Measurements from ENCODE around the gene NTN5.

The NTN5 gene

GRCh38 chr19:48613852-48614435 lies 58.9 kb downstream of the NTN5 start:
- ChIA-PET CTCF (no interaction called here), POLR2A (interaction anchor here (0.5 to 0.9 kb wide), 3 partner anchors 10 to 200 kb away, joined by 3 to 4 read pairs (median 3); no protein-coding TSS in a partner anchor)
- TF ChIP-seq CTCF (IDR thresholded peaks at IDR 0.05; ENCODE audit: control extremely low read depth, extremely low read depth, low read depth, missing control alignments): no peak
- DNase-seq (ENCODE audit: extremely low spot score): no peak

DNA sequence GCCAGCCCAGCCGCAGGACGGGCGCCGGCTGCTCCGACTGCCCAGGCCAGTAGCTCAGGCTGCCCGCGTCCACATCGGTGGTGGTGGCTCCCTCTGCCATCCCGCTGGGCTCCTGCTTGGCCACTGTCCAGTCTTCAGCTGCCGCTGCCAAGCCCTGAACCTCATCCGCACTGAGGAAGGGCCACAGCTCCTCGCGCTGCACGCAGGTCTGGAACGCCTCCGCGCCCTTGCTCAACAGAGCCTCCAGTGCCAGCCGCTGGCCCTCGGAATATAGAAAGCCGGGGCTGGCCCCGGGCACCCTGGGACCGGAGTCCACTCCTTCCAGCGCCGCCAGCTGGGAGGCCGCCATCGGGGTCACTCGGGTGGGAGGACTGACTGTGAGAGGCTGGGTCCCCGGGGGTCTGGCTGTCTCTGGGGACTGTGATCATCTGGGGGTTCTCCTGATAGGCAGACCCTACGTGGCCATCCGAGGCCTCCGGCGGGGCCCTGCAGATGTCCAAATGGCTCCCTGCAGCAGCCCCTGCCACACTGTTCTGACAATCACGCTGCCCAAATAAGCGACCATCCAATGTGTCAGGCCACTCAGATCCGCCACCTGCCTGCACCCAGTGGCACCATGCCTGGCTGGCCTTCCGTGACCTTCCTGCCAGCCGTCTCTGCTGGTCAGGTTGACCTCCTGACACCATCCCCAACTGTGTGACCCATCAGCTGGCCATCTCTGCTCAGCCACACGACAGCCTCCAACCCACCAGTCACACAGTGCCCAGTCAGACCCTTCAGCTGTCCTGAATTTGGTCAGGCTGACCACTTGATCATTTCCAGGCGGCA lies 59.6 kb downstream of the NTN5 start:
- ChIA-PET POLR2A (no interaction called here), CTCF (no interaction called here)
- no peak for TF ChIP-seq CTCF (IDR thresholded peaks at IDR 0.05; ENCODE audit: control extremely low read depth, extremely low read depth, low read depth, missing control alignments)
- no peak for DNase-seq (ENCODE audit: extremely low spot score)

DNA sequence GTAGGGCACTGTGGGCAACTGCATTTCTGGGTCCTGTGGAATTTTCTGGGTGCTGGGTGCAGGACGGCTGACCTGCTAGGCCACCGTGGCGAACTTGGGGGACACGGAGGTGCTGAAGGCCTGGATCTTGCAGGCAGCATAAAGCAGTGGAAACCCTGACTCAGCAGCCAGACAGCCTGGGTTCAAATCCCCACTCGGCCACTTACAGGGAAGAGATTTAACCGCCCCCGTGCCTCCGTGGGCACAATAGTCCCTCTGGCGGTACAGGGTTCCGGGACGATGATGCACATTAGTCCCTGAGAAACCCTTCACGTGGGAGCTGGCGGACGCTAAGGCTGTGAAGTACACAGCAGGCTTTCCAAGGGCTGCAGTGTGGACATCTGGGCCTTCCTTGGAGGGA lies 60.9 kb downstream of the NTN5 start:
- POLR2A ChIA-PET: no interaction called here
- CTCF ChIA-PET: no interaction called here
- TF ChIP-seq CTCF (IDR thresholded peaks at IDR 0.05; ENCODE audit: control extremely low read depth, extremely low read depth, low read depth, missing control alignments): no peak
- DNase-seq (ENCODE audit: extremely low spot score): no peak
